MCF 10A (cell line): Measurements from ENCODE around the gene ARHGAP25. TPM values are rescaled to one million over a fixed set of nuclear protein-coding genes. Genes with fewer than 3 reads are reported as not detected.

Source experiments
- BruUV-seq: library from RNA; stranded (reverse); fragments of 400-500 nt; replicated peaks from 2 replicates; lab custom pipeline; 2021; lab: Mats Ljungman, UMichigan
- CTCF ChIA-PET: fragments of 300-600 bp; sonication (Branson Sonifier 250); formaldehyde crosslinking; extraction: SDS; loops from one replicate; lab custom pipeline; 2021; ENCODE audit warnings: antibody characterized with exemption, inconsistent platforms; lab: Yijun Ruan, JAX
- POLR2A ChIA-PET: fragments of 300-600, 350-650 bp; sonication (Branson Sonifier 250); formaldehyde crosslinking; extraction: SDS; loops from one replicate; lab custom pipeline; 2020; ENCODE audit warnings: antibody characterized with exemption, inconsistent platforms; lab: Yijun Ruan, JAX
- DNase-seq: peaks from one replicate; pipeline ENCODE4 v3.0.0-alpha.2; 2018; ENCODE audit not compliant: unreplicated experiment
- H3K27ac Mint-ChIP-seq: one replicate; pipeline ENCODE4 v1.8.0; 2022; ENCODE audit warnings: mild to moderate bottlenecking, low read depth, mixed read lengths; ENCODE audit not compliant: unreplicated experiment
- H3K27me3 Mint-ChIP-seq: one replicate; pipeline ENCODE4 v1.8.0; 2022; ENCODE audit warnings: mixed read lengths; ENCODE audit not compliant: insufficient read depth, unreplicated experiment
- H3K36me3 Mint-ChIP-seq: one replicate; pipeline ENCODE4 v1.8.0; 2022; ENCODE audit warnings: mild to moderate bottlenecking, moderate library complexity, mixed read lengths; ENCODE audit not compliant: insufficient read depth, unreplicated experiment
- H3K4me1 Mint-ChIP-seq: one replicate; pipeline ENCODE4 v1.8.0; 2022; ENCODE audit warnings: mixed read lengths; ENCODE audit not compliant: insufficient read depth, unreplicated experiment
- H3K4me3 Mint-ChIP-seq: one replicate; pipeline ENCODE4 v1.8.0; 2022; ENCODE audit warnings: mild to moderate bottlenecking, moderate library complexity, mixed read lengths; ENCODE audit not compliant: unreplicated experiment
- H3K9me3 Mint-ChIP-seq: one replicate; pipeline ENCODE4 v1.8.0; 2022; ENCODE audit warnings: mixed read lengths; ENCODE audit not compliant: unreplicated experiment
- CTCF ChIP-seq: fragments of 200-600 bp; IDR thresholded peaks from one replicate; pipeline ENCODE4 v1.8.0; 2022; ENCODE audit warnings: antibody characterized with exemption, mild to moderate bottlenecking; ENCODE audit not compliant: unreplicated experiment
- intact Hi-C: fragments of 100-400 bp; cut with micrococcal nuclease; formaldehyde crosslinking; loops from 2 replicates; pipeline ENCODE4 v1.14.1; 2022
- total RNA-seq: library from RNA; stranded (reverse); gene quantifications from 2 replicates; pipeline ENCODE4 v1.2.3, GENCODE V29; 2022

ARHGAP25 gene
- total RNA-seq, 1 experiment from 2014 or later, result 0.93 TPM

- Mint-ChIP-seq H3K4me1 (peaks cover 8% of the 10 kb centered on the region), H3K36me3 (no peaks in the 10 kb centered on the region), H3K27ac (no peak overlapping the region), H3K4me3 (no peak overlapping the region), H3K9me3 (no peaks in the 10 kb centered on the region), H3K27me3 (no peaks in the 10 kb centered on the region)
- ChIA-PET CTCF (interaction anchor here (1.6 to 6.7 kb wide), 4 partner anchors 10 to 260 kb away, joined by 4 to 53 read pairs (median 6); no protein-coding TSS in a partner anchor), POLR2A (no interaction called here)
- BruUV-seq, result no TSS peak
- intact Hi-C loops, result no loop called here
- no peak for TF ChIP-seq CTCF
- no peak for DNase-seq
Observed at GRCh38 chr2:68722712-68723111, 11.9 kb upstream of the ARHGAP25 start.

GRCh38 chr2:68723181-68723580, 11.4 kb upstream of the ARHGAP25 start:
- H3K4me1 Mint-ChIP-seq, result peaks cover 8% of the 10 kb centered on the region
- POLR2A ChIA-PET, result no interaction called here
- CTCF ChIA-PET, result interaction anchor here (1.1 to 6.7 kb wide), 5 partner anchors 9 to 202 kb away, joined by 3 to 53 read pairs (median 5); no protein-coding TSS in a partner anchor
- TF ChIP-seq CTCF, result no peak
- no peak for DNase-seq
- H3K9me3 Mint-ChIP-seq, result no peaks in the 10 kb centered on the region
- H3K4me3 Mint-ChIP-seq, result no peak overlapping the region
- no peaks in the 10 kb centered on the region for H3K27me3 Mint-ChIP-seq
- no TSS peak for BruUV-seq
- no peaks in the 10 kb centered on the region for H3K36me3 Mint-ChIP-seq
- no peak overlapping the region for H3K27ac Mint-ChIP-seq
- intact Hi-C loops, result no loop called here

GRCh38 chr2:68726100-68726499, 8.5 kb upstream of the ARHGAP25 start:
- no peak for TF ChIP-seq CTCF
- no peak for DNase-seq
- intact Hi-C loops, result no loop called here
- Mint-ChIP-seq H3K4me3 (no peak overlapping the region), H3K4me1 (peaks cover 14% of the 10 kb centered on the region), H3K9me3 (no peaks in the 10 kb centered on the region), H3K27me3 (no peaks in the 10 kb centered on the region), H3K27ac (no peak overlapping the region), H3K36me3 (no peaks in the 10 kb centered on the region)
- BruUV-seq, result no TSS peak
- POLR2A ChIA-PET, result interaction anchor here (0.9 kb wide), 1 partner anchor 263 kb away, joined by 3 read pairs; no protein-coding TSS in a partner anchor
- CTCF ChIA-PET, result interaction anchor here (1.2 to 6.7 kb wide), 3 partner anchors 10 to 169 kb away, joined by 5 to 53 read pairs (median 7); no protein-coding TSS in a partner anchor

GRCh38 chr2:68726608-68727367, 7.8 kb upstream of the ARHGAP25 start:
- BruUV-seq, result no TSS peak
- Mint-ChIP-seq H3K4me3 (no peak overlapping the region), H3K27me3 (no peaks in the 10 kb centered on the region), H3K9me3 (no peaks in the 10 kb centered on the region), H3K27ac (no peak overlapping the region), H3K4me1 (peaks cover 15% of the 10 kb centered on the region), H3K36me3 (no peaks in the 10 kb centered on the region)
- DNase-seq, result no peak
- POLR2A ChIA-PET, result interaction anchor here (0.7 to 0.9 kb wide), 2 partner anchors 15 to 263 kb away, joined by 3 read pairs; no protein-coding TSS in a partner anchor
- TF ChIP-seq CTCF, result no peak
- intact Hi-C loops, result no loop called here
- CTCF ChIA-PET, result interaction anchor here (0.6 to 1.2 kb wide), 3 partner anchors 11 to 17 kb away, joined by 3 to 5 read pairs (median 3); no protein-coding TSS in a partner anchor
